Measurements from ENCODE around the gene ADGRL3.

- TF ChIP-seq CTCF (conservative IDR thresholded peaks at IDR 0.05) = no peak
- no peak for TF ChIP-seq ZFX (IDR thresholded peaks at IDR 0.05)
Observed at GRCh38 chr4:61921920-61922319, 721.8 kb downstream of the ADGRL3 start.
